Measurements from ENCODE around the gene GRM1.

The GRM1 gene

DNA sequence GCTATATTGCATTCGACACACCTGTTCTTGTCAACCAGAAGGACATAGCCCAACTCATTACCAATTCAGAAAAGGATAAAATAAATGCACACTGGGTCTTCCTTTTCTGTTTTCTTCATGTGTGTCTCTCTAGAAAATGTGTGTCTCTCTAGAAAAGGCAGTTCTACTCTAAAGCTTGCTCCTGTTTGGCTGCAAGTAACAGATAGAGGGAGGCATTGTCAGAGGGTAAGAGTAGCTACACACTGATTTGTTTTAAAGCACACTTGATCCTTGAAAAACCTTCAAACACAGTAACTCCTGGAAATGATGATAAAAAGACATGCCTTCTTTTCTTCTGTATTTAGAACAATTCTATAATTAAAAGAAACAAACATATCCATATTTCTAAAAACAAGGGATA, 21.3 kb downstream of the GRM1 start:
- Histone ChIP-seq H3K9ac (ENCODE audit: low read length) (no peak overlapping the region), H3K27me3 (ENCODE audit: control insufficient read depth, insufficient read depth, low read length) (no peaks in the 10 kb centered on the region), H3K4me1 (ENCODE audit: control insufficient read depth, insufficient read depth, low read length) (no peaks in the 10 kb centered on the region), H3K36me3 (ENCODE audit: control insufficient read depth, insufficient read depth, low read length) (no peaks in the 10 kb centered on the region), H3K4me3 (ENCODE audit: low read length) (no peak overlapping the region), H3K9me3 (ENCODE audit: control insufficient read depth, low read length) (no peaks in the 10 kb centered on the region)

GRCh38 chr6:146056506-146056905, 27.6 kb downstream of the GRM1 start:
- no peaks in the 10 kb centered on the region for H3K9me3 ChIP-seq (ENCODE audit: control insufficient read depth, low read length)
- no peaks in the 10 kb centered on the region for H3K36me3 ChIP-seq (ENCODE audit: control insufficient read depth, insufficient read depth, low read length)
- no peaks in the 10 kb centered on the region for H3K27me3 ChIP-seq (ENCODE audit: control insufficient read depth, insufficient read depth, low read length)
- H3K4me1 ChIP-seq (ENCODE audit: control insufficient read depth, insufficient read depth, low read length), result no peaks in the 10 kb centered on the region
- no peak overlapping the region for H3K4me3 ChIP-seq (ENCODE audit: low read length)
- H3K9ac ChIP-seq (ENCODE audit: low read length), result no peak overlapping the region

- Histone ChIP-seq H3K9ac (ENCODE audit: low read length) (no peak overlapping the region), H3K27me3 (ENCODE audit: control insufficient read depth, insufficient read depth, low read length) (no peaks in the 10 kb centered on the region), H3K4me3 (ENCODE audit: low read length) (no peak overlapping the region), H3K9me3 (ENCODE audit: control insufficient read depth, low read length) (no peaks in the 10 kb centered on the region), H3K4me1 (ENCODE audit: control insufficient read depth, insufficient read depth, low read length) (no peaks in the 10 kb centered on the region), H3K36me3 (ENCODE audit: control insufficient read depth, insufficient read depth, low read length) (no peaks in the 10 kb centered on the region)
Measured at GRCh38 chr6:146065690-146066089, 36.8 kb downstream of the GRM1 start.

DNA sequence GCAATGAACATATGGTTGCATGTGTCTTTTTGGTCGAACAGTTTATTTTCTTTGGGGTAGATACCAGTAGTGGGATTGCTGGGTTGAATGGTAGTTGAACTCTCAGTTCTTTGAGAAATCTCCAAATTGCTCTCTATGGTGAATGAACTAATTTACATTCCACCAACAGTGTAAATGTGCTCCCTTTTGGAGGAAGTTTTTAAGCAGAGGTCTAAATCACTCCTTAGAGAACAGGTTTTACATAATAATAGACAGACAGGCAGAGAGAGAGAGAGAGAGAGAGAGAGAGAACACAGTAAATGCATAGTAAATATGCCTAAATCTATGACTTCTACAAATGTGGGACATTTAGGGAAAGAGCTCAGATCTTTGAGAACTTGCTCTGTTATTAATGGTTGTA, 37.6 kb downstream of the GRM1 start:
- no peaks in the 10 kb centered on the region for H3K9me3 ChIP-seq (ENCODE audit: control insufficient read depth, low read length)
- H3K27me3 ChIP-seq (ENCODE audit: control insufficient read depth, insufficient read depth, low read length), result no peaks in the 10 kb centered on the region
- H3K36me3 ChIP-seq (ENCODE audit: control insufficient read depth, insufficient read depth, low read length), result no peaks in the 10 kb centered on the region
- H3K4me1 ChIP-seq (ENCODE audit: control insufficient read depth, insufficient read depth, low read length), result no peaks in the 10 kb centered on the region
- H3K9ac ChIP-seq (ENCODE audit: low read length), result no peak overlapping the region
- H3K4me3 ChIP-seq (ENCODE audit: low read length), result no peak overlapping the region

DNA sequence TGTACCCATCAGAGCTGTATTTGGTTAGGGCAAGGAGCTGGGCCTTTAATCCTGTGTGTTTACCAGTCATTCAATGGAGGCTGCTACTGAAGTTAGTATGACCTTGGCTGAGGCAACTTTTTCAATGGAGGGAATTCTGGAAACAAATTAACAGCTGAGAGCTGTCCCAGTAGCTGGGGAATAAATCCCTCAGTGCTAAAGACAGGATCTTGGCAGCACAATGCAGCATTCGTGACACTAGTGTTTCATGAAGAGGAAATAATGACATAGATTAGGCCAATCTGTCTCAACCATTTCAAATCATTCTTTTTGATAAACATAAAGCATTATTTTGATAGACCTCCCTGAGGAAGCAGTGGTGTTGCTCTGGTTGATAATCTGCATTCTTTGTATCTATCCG, 42.9 kb downstream of the GRM1 start:
- H3K4me1 ChIP-seq (ENCODE audit: control insufficient read depth, insufficient read depth, low read length), result no peaks in the 10 kb centered on the region
- H3K9ac ChIP-seq (ENCODE audit: low read length), result no peak overlapping the region
- H3K9me3 ChIP-seq (ENCODE audit: control insufficient read depth, low read length), result no peaks in the 10 kb centered on the region
- H3K36me3 ChIP-seq (ENCODE audit: control insufficient read depth, insufficient read depth, low read length), result no peaks in the 10 kb centered on the region
- H3K27me3 ChIP-seq (ENCODE audit: control insufficient read depth, insufficient read depth, low read length), result no peaks in the 10 kb centered on the region
- H3K4me3 ChIP-seq (ENCODE audit: low read length), result no peak overlapping the region

- H3K9me3 ChIP-seq (ENCODE audit: control insufficient read depth, low read length), result no peaks in the 10 kb centered on the region
- H3K4me3 ChIP-seq (ENCODE audit: low read length), result no peak overlapping the region
- no peaks in the 10 kb centered on the region for H3K4me1 ChIP-seq (ENCODE audit: control insufficient read depth, insufficient read depth, low read length)
- no peak overlapping the region for H3K9ac ChIP-seq (ENCODE audit: low read length)
- no peaks in the 10 kb centered on the region for H3K36me3 ChIP-seq (ENCODE audit: control insufficient read depth, insufficient read depth, low read length)
- H3K27me3 ChIP-seq (ENCODE audit: control insufficient read depth, insufficient read depth, low read length), result no peaks in the 10 kb centered on the region
Measured at GRCh38 chr6:146077992-146078391, 49.1 kb downstream of the GRM1 start.

GRCh38 chr6:146087386-146087785, 58.5 kb downstream of the GRM1 start:
- Histone ChIP-seq H3K4me3 (ENCODE audit: low read length) (no peak overlapping the region), H3K27me3 (ENCODE audit: control insufficient read depth, insufficient read depth, low read length) (no peaks in the 10 kb centered on the region), H3K9ac (ENCODE audit: low read length) (no peak overlapping the region), H3K9me3 (ENCODE audit: control insufficient read depth, low read length) (no peaks in the 10 kb centered on the region), H3K36me3 (ENCODE audit: control insufficient read depth, insufficient read depth, low read length) (no peaks in the 10 kb centered on the region), H3K4me1 (ENCODE audit: control insufficient read depth, insufficient read depth, low read length) (no peaks in the 10 kb centered on the region)

GRCh38 chr6:146090474-146090873, 61.6 kb downstream of the GRM1 start:
- Histone ChIP-seq H3K27me3 (ENCODE audit: control insufficient read depth, insufficient read depth, low read length) (no peaks in the 10 kb centered on the region), H3K4me3 (ENCODE audit: low read length) (no peak overlapping the region)

DNA sequence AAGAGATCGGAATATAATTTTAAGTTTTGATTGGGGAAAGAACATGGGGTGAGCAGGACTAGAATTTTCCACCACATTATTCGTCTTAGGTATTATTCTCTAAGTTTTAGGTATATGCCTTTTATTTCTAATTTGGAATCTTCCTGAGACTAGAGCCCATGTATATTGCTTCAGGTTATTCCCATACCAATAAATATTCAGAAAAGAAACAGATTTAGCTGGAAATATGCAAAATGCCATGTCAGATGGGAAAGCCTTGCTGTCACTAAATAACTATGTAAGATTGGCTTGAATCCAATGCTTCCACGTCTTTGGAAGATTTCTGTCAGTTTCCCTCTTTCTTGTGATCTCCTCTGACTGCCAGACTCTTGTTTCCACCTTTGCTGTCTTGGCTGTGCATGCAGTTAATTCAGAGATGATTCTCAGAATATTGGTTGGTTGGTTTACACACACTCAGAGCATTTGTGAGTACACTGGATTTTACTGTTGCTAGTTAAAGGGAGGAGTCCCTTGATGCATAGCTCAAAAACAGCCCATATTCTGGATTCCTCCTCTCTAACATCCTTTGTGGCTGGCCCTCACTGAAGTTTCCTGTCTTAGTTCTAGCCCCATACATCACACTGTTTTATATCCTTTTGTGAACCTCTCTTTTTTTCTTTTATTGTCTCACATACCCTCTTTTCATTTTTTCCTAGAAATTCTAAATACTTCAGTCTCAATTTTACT, 64.3 kb downstream of the GRM1 start:
- no peak overlapping the region for H3K9ac ChIP-seq (ENCODE audit: low read length)
- no peaks in the 10 kb centered on the region for H3K4me1 ChIP-seq (ENCODE audit: control insufficient read depth, insufficient read depth, low read length)
- no peaks in the 10 kb centered on the region for H3K9me3 ChIP-seq (ENCODE audit: control insufficient read depth, low read length)
- no peaks in the 10 kb centered on the region for H3K36me3 ChIP-seq (ENCODE audit: control insufficient read depth, insufficient read depth, low read length)
- no peak overlapping the region for H3K4me3 ChIP-seq (ENCODE audit: low read length)
- H3K27me3 ChIP-seq (ENCODE audit: control insufficient read depth, insufficient read depth, low read length), result no peaks in the 10 kb centered on the region

More at GRCh38 chr6:146090474-146090873, 61.6 kb downstream of the GRM1 start:
- H3K9ac ChIP-seq (ENCODE audit: low read length), result no peak overlapping the region
- no peaks in the 10 kb centered on the region for H3K9me3 ChIP-seq (ENCODE audit: control insufficient read depth, low read length)
- H3K4me1 ChIP-seq (ENCODE audit: control insufficient read depth, insufficient read depth, low read length), result no peaks in the 10 kb centered on the region
- no peaks in the 10 kb centered on the region for H3K36me3 ChIP-seq (ENCODE audit: control insufficient read depth, insufficient read depth, low read length)

DNA sequence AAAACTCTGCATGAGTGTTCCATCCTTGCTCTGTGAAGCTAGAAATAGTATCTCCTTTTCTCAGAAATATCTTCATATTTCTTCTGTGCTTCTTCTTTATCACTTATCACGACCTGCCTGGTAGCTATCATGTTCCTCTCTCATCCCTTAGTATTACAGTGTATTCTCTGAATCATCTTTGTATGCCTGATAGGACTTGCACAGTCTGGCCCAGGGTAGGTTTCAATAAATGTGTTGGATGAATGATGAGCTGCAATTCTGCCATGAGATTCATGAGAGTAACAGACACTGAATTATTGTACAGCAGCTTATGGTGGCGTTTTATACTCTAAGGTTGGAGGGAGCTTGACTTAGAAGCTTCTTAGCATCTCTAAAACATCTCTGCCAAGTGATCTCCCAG, 66.6 kb downstream of the GRM1 start:
- Histone ChIP-seq H3K9ac (ENCODE audit: low read length) (no peak overlapping the region), H3K36me3 (ENCODE audit: control insufficient read depth, insufficient read depth, low read length) (no peaks in the 10 kb centered on the region), H3K27me3 (ENCODE audit: control insufficient read depth, insufficient read depth, low read length) (no peaks in the 10 kb centered on the region), H3K4me1 (ENCODE audit: control insufficient read depth, insufficient read depth, low read length) (no peaks in the 10 kb centered on the region), H3K4me3 (ENCODE audit: low read length) (no peak overlapping the region), H3K9me3 (ENCODE audit: control insufficient read depth, low read length) (no peaks in the 10 kb centered on the region)

DNA sequence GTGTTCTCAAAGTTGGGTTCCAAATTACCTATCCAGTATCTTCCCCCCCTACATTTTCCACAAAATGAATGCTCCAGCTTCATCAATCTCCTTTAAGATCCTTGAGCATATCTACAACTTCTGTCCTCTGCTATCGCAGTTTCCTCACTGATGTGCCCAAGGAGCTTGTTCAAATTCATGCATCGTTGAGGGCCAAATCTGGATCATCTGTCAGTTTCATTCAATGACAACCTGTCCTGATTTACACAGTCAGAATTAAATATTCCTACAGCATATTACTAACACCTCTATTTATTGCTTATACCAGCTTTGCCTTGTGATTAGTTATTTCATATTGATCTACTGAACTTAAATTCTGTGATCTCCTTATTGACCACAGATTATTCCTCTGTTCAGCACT, 68.7 kb downstream of the GRM1 start:
- Histone ChIP-seq H3K9me3 (ENCODE audit: control insufficient read depth, low read length) (no peaks in the 10 kb centered on the region), H3K4me3 (ENCODE audit: low read length) (no peak overlapping the region), H3K36me3 (ENCODE audit: control insufficient read depth, insufficient read depth, low read length) (no peaks in the 10 kb centered on the region)

DNA sequence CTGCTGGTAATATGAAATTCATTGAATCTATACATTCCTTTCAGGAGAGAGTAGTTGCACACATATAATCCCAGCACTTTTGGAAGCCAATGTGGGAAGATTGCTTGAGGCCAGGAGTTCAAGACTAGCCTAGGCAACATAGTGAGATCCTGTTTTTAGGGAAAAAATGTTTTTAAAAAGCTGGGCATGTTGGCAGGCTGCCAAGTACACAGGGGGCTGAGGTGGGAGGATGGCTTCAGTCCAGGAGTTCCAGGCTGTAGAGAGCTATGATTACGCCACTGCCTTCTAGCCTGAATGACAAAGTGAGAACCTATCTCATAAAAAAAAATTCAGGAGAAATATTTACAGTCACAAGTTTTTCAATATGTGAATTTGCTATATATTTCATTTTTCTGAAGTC, 71.9 kb downstream of the GRM1 start:
- Histone ChIP-seq H3K36me3 (ENCODE audit: control insufficient read depth, insufficient read depth, low read length) (no peaks in the 10 kb centered on the region), H3K4me1 (ENCODE audit: control insufficient read depth, insufficient read depth, low read length) (no peaks in the 10 kb centered on the region), H3K27me3 (ENCODE audit: control insufficient read depth, insufficient read depth, low read length) (no peaks in the 10 kb centered on the region), H3K4me3 (ENCODE audit: low read length) (no peak overlapping the region), H3K9ac (ENCODE audit: low read length) (no peak overlapping the region), H3K9me3 (ENCODE audit: control insufficient read depth, low read length) (no peaks in the 10 kb centered on the region)

More for the DNA sequence above, 68.7 kb downstream of the GRM1 start:
- H3K9ac ChIP-seq (ENCODE audit: low read length), result no peak overlapping the region
- no peaks in the 10 kb centered on the region for H3K4me1 ChIP-seq (ENCODE audit: control insufficient read depth, insufficient read depth, low read length)
- no peaks in the 10 kb centered on the region for H3K27me3 ChIP-seq (ENCODE audit: control insufficient read depth, insufficient read depth, low read length)
